SK-N-SH (cell line): ENCODE results near the gene SELPLG. TPM values are rescaled to one million over a fixed set of nuclear protein-coding genes. Genes with fewer than 3 reads are reported as not detected.

Source experiments
- CTCF ChIA-PET: fragments of 300-600, 350-600 bp; formaldehyde crosslinking; extraction: SDS; loops from one replicate; lab custom pipeline; 2021; lab: Yijun Ruan, JAX
- POLR2A ChIA-PET: fragments of 350-600 bp; sonication (Branson Sonifier 250); formaldehyde crosslinking; extraction: SDS; loops from one replicate; lab custom pipeline; 2020; ENCODE audit warnings: antibody characterized with exemption, inconsistent platforms; lab: Yijun Ruan, JAX
- DNase-seq: peaks from one replicate; pipeline ENCODE4 v3.0.0; 2012
- H2AFZ ChIP-seq: fragments of 200-600 bp; sonication (generic); 2 replicates; pipeline ENCODE4 v1.8.1; 2016; ENCODE audit warnings: antibody characterized with exemption, mild to moderate bottlenecking, low read depth
- H3F3A ChIP-seq: fragments of 200-600 bp; sonication (generic); replicated peaks from 2 replicates; pipeline ENCODE3; 2016; ENCODE audit warnings: antibody characterized with exemption, mild to moderate bottlenecking; ENCODE audit not compliant: insufficient read depth
- H3K27ac ChIP-seq, 2 experiments: fragments of 200-500 bp in 1 of 2; fragments of 200-600 bp in 1 of 2; sonication (Bioruptor generic) in 1 of 2; sonication (generic), shearing (Covaris generic) in 1 of 2; 2 replicates each; pipeline versions ENCODE4 v1.5.1 to v1.6.1; 2014 to 2016; ENCODE audit warnings: low read depth in 2 of 2, inconsistent platforms in 1 of 2, low read length in 1 of 2, mild to moderate bottlenecking in 1 of 2, mixed read lengths in 1 of 2
- H3K27me3 ChIP-seq: fragments of 200-600 bp; sonication (generic), shearing (Covaris generic); 2 replicates; pipeline ENCODE4 v1.6.1; 2016; ENCODE audit warnings: mixed run types; ENCODE audit not compliant: insufficient read depth
- H3K36me3 ChIP-seq, 2 experiments: fragments of 200-500 bp in 1 of 2; fragments of 200-600 bp in 1 of 2; sonication (Bioruptor generic) in 1 of 2; sonication (generic) in 1 of 2; replicated peaks in 1 of 2; 2 replicates each; pipeline versions ENCODE3 to v1.5.1; 2014 to 2016; ENCODE audit warnings: low read length in 1 of 2, mild to moderate bottlenecking in 1 of 2; ENCODE audit not compliant: insufficient read depth in 2 of 2, control insufficient read depth in 1 of 2
- H3K4me1 ChIP-seq, 2 experiments: fragments of 200-500 bp in 1 of 2; fragments of 200-600 bp in 1 of 2; sonication (Bioruptor generic) in 1 of 2; sonication (generic), shearing (Covaris generic) in 1 of 2; 2 replicates each; pipeline versions ENCODE4 v1.5.1 to v1.6.1; 2014 to 2016; ENCODE audit warnings: low read depth in 1 of 2, low read length in 1 of 2, mixed run types in 1 of 2; ENCODE audit not compliant: insufficient read depth in 2 of 2, control insufficient read depth in 1 of 2
- H3K4me2 ChIP-seq: fragments of 200-600 bp; sonication (generic), shearing (Covaris generic); 2 replicates; pipeline ENCODE4 v1.6.1; 2017; ENCODE audit warnings: mixed run types
- H3K4me3 ChIP-seq, 2 experiments: fragments of 200-500 bp in 1 of 2; fragments of 200-600 bp in 1 of 2; sonication (Bioruptor generic) in 1 of 2; sonication (generic), shearing (Covaris generic) in 1 of 2; 2 replicates each; pipeline versions ENCODE4 v1.5.1 to v1.8.1; 2014 to 2016; ENCODE audit warnings: low read depth in 2 of 2, inconsistent platforms in 1 of 2, low read length in 1 of 2, mild to moderate bottlenecking in 1 of 2, mixed read lengths in 1 of 2, moderate library complexity in 1 of 2
- H3K79me2 ChIP-seq: fragments of 200-600 bp; sonication (generic); 2 replicates; pipeline ENCODE4 v1.8.1; 2017; ENCODE audit warnings: mild to moderate bottlenecking; ENCODE audit not compliant: insufficient read depth
- H3K9ac ChIP-seq: fragments of 200-600 bp; sonication (generic); 2 replicates; pipeline ENCODE4 v1.6.1; 2017; ENCODE audit warnings: mixed run types
- H3K9me2 ChIP-seq: fragments of 200-600 bp; sonication (generic); 2 replicates; pipeline ENCODE4 v1.6.1; 2017; ENCODE audit warnings: mixed run types
- H3K9me3 ChIP-seq: fragments of 200-600 bp; sonication (generic); 2 replicates; pipeline ENCODE4 v1.6.1; 2017; ENCODE audit warnings: mixed run types, mild to moderate bottlenecking, moderate library complexity
- H4K20me1 ChIP-seq: fragments of 200-600 bp; sonication (generic); 2 replicates; pipeline ENCODE4 v1.6.1; 2017; ENCODE audit warnings: mild to moderate bottlenecking, mixed run types; ENCODE audit not compliant: insufficient read depth
- CHD2 ChIP-seq: fragments of 150-350 bp; IDR thresholded peaks from 2 replicates; pipeline ENCODE4 v1.6.1; 2018; ENCODE audit warnings: low read length; ENCODE audit not compliant: partially characterized antibody
- EP300 ChIP-seq, 2 experiments: IDR thresholded peaks; 2 replicates each; pipeline versions ENCODE4 v1.4.0 to v1.6.1; 2012; ENCODE audit warnings: borderline replicate concordance in 1 of 2, low read depth in 1 of 2, low read length in 1 of 2
- EZH2phosphoT487 ChIP-seq: fragments of 200-600 bp; sonication (generic); IDR thresholded peaks from 2 replicates; pipeline ENCODE4 v1.6.1; 2017; ENCODE audit warnings: low read depth, mixed run types, mild to moderate bottlenecking, antibody characterized with exemption, moderate library complexity, borderline replicate concordance
- FOXJ3 ChIP-seq: sonication (generic); formaldehyde crosslinking; IDR thresholded peaks from 2 replicates; pipeline ENCODE4 v1.5.1; 2020; ENCODE audit warnings: mild to moderate bottlenecking, missing genetic modification reagents
- FOXM1 ChIP-seq: IDR thresholded peaks from 2 replicates; pipeline ENCODE4 v1.4.0; 2012; ENCODE audit warnings: low read depth, mild to moderate bottlenecking
- GABPA ChIP-seq: IDR thresholded peaks from 2 replicates; pipeline ENCODE4 v1.4.0; 2012; ENCODE audit warnings: low read depth, mild to moderate bottlenecking
- JUND ChIP-seq: IDR thresholded peaks from 2 replicates; pipeline ENCODE4 v1.4.0; 2012
- MAX ChIP-seq: IDR thresholded peaks from 2 replicates; pipeline ENCODE4 v1.4.0; 2012; ENCODE audit warnings: low read depth
- MXI1 ChIP-seq: IDR thresholded peaks from 2 replicates; pipeline ENCODE4 v1.6.1; 2012; ENCODE audit warnings: mild to moderate bottlenecking, low read depth, low read length, improper control_type of control experiment
- NRF1 ChIP-seq: IDR thresholded peaks from 2 replicates; pipeline ENCODE4 v1.6.1; 2012; ENCODE audit warnings: low read depth, mild to moderate bottlenecking, low read length
- RAD21 ChIP-seq: IDR thresholded peaks from 2 replicates; pipeline ENCODE4 v1.6.1; 2012; ENCODE audit warnings: mild to moderate bottlenecking, low read length
- RCOR1 ChIP-seq: fragments of 150-350 bp; IDR thresholded peaks from 2 replicates; pipeline ENCODE4 v1.6.1; 2017; ENCODE audit warnings: antibody characterized with exemption, low read length
- RFX5 ChIP-seq: IDR thresholded peaks from 2 replicates; pipeline ENCODE4 v1.6.1; 2012; ENCODE audit warnings: mild to moderate bottlenecking, improper control_type of control experiment, low read length
- RXRA ChIP-seq: IDR thresholded peaks from 2 replicates; pipeline ENCODE4 v1.4.0; 2012; ENCODE audit warnings: low read depth, mild to moderate bottlenecking, borderline replicate concordance
- SIN3A ChIP-seq: IDR thresholded peaks from 2 replicates; pipeline ENCODE4 v1.6.1; 2012; ENCODE audit warnings: low read depth, mild to moderate bottlenecking, low read length, moderate library complexity, borderline replicate concordance
- TAF1 ChIP-seq: IDR thresholded peaks from 2 replicates; pipeline ENCODE4 v1.6.1; 2012; ENCODE audit warnings: low read depth, mild to moderate bottlenecking, low read length, moderate library complexity, borderline replicate concordance
- TCF12 ChIP-seq: IDR thresholded peaks from 2 replicates; pipeline ENCODE4 v1.4.0; 2012
- TEAD4 ChIP-seq: IDR thresholded peaks from 2 replicates; pipeline ENCODE4 v1.4.0; 2012; ENCODE audit warnings: mild to moderate bottlenecking, borderline replicate concordance; ENCODE audit not compliant: insufficient read depth
- USF2 ChIP-seq: fragments of 150-350 bp; IDR thresholded peaks from 2 replicates; pipeline ENCODE4 v1.6.1; 2017; ENCODE audit warnings: antibody characterized with exemption, low read length, low read depth, borderline replicate concordance
- YY1 ChIP-seq: IDR thresholded peaks from 2 replicates; pipeline ENCODE4 v1.4.0; 2012; ENCODE audit warnings: low read depth, mild to moderate bottlenecking
- WGBS: methylation state at CpG from one replicate; pipeline ENCODE4 v1.1.6; 2017; ENCODE audit warnings: low lambda C conversion rate; 5-methylcytosine and 5-hydroxymethylcytosine counted together
- polyA plus RNA-seq, 3 experiments: library from polyadenylated mRNA; depleted of rRNA; stranded (reverse); fragments of >200 nt; gene quantifications; 2 replicates each; pipeline ENCODE4 v1.2.3, GENCODE V29; 2012

Gene SELPLG
- polyA plus RNA-seq, 1 of the 3 experiments (the other 2 are of a cell fraction), result 2.8 TPM

- CTCF ChIA-PET, result interaction anchor here (1.8 kb wide), 1 partner anchor 31 kb away, joined by 6 read pairs; no protein-coding TSS in a partner anchor
- no peaks in the 10 kb centered on the region for H3K9me3 ChIP-seq
- H4K20me1 ChIP-seq, result no peaks in the 10 kb centered on the region
- TF ChIP-seq RAD21 (no peak), SIN3A (no peak), EZH2phosphoT487 (no peak), RCOR1 (no peak), MAX (no peak), FOXJ3 (CRISPR knock-in tag) (no peak), EP300 (IDR thresholded peaks at IDR 0.05; ENCODE audit: borderline replicate concordance in 1 of 2, low read depth in 1 of 2, low read length in 1 of 2) (no peak), TAF1 (no peak), RXRA (no peak), TEAD4 (no peak), TCF12 (no peak), MXI1 (no peak), RFX5 (no peak), YY1 (no peak)
- POLR2A ChIA-PET, result no interaction called here
- no peak overlapping the region for H2AFZ ChIP-seq
- no peak overlapping the region for H3K9ac ChIP-seq
- no peaks in the 10 kb centered on the region for H3K27me3 ChIP-seq
- H3K27ac ChIP-seq, result no peak overlapping the region
- H3K4me2 ChIP-seq, result no peak overlapping the region
- no peak for DNase-seq
- peaks cover 0 to 20% of the 10 kb centered on the region in 2 experiments; a peak in 1 of 4 replicates for H3K4me1 ChIP-seq
- H3K4me3 ChIP-seq, result no peak overlapping the region
- H3K36me3 ChIP-seq, result no peaks in the 10 kb centered on the region
- peaks cover 11% of the 10 kb centered on the region for H3F3A ChIP-seq
- WGBS, result 90% methylated on average over 9 of the region's 9 CpGs
- H3K9me2 ChIP-seq, result no peaks in the 10 kb centered on the region
- H3K79me2 ChIP-seq, result no peaks in the 10 kb centered on the region
Observed at GRCh38 chr12:108602209-108602705, 31.4 kb downstream of the SELPLG start.

GRCh38 chr12:108600702-108601007 lies 33.0 kb downstream of the SELPLG start:
- ChIA-PET CTCF (interaction anchor here (0.6 to 2.0 kb wide), 4 partner anchors 10 to 682 kb away, joined by 3 to 6 read pairs (median 4); partner anchors contain the start of gene ISCU), POLR2A (no interaction called here)
- Histone ChIP-seq H3K9me2 (no peaks in the 10 kb centered on the region), H3K79me2 (no peaks in the 10 kb centered on the region), H3F3A (peaks cover 11% of the 10 kb centered on the region), H3K36me3 (no peaks in the 10 kb centered on the region), H3K9me3 (no peaks in the 10 kb centered on the region), H2AFZ (no peak overlapping the region), H3K4me2 (no peak overlapping the region), H3K4me3 (no peak overlapping the region), H4K20me1 (no peaks in the 10 kb centered on the region), H3K27me3 (no peaks in the 10 kb centered on the region), H3K4me1 (peaks cover 0 to 24% of the 10 kb centered on the region in 2 experiments; a peak in 1 of 4 replicates), H3K9ac (no peak overlapping the region), H3K27ac (no peak overlapping the region)
- TF ChIP-seq USF2, result no peak
- no peak for TF ChIP-seq JUND
- no peak for TF ChIP-seq GABPA
- no peak for TF ChIP-seq MAX
- TF ChIP-seq NRF1, result no peak
- TF ChIP-seq SIN3A, result no peak
- no peak for TF ChIP-seq FOXM1
- no peak for TF ChIP-seq CHD2
- 84% methylated on average over 4 of the region's 4 CpGs for WGBS
- DNase-seq, result no peak
